GM18505 (cell line): Measurements from ENCODE around the gene MFAP4.

ENCODE experiments used
- ATAC-seq: cut with Tn5 transposase; IDR thresholded peaks from one replicate; pipeline ENCODE4 v1.9.1; 2021; ENCODE audit not compliant: unreplicated experiment
- POLR2A ChIP-seq: IDR thresholded peaks from 4 replicates; pipeline ENCODE4 v1.6.1; 2011; ENCODE audit warnings: borderline replicate concordance; ENCODE audit not compliant: insufficient read depth, insufficient read length; ENCODE audit errors: extremely low read depth

MFAP4 gene

GRCh38 chr17:19404264-19404663 is 17.3 kb upstream of the MFAP4 start:
- no peak for ATAC-seq
- no peak for TF ChIP-seq POLR2A

DNA sequence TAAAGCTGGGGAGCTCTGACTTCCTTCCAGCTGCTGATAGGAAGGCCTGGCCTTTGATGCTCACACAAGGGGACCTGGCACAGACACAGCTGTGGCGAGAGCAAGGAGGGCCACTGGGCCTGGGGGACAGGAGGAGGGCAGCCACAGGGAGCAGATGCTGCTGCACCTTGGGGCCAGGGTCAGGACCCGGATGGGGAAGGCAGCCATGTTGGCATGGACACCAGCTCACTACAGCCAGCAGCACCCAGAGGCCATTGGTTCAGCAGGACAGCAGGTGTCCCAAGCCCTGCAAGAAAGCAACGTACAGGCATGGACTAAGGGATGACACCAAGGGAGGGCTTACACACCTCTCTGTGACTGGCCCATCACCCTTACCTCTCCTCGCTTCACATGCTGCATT is 16.0 kb upstream of the MFAP4 start:
- ATAC-seq = no peak
- no peak for TF ChIP-seq POLR2A

- ATAC-seq = no peak
- TF ChIP-seq POLR2A = no peak
These were observed 15.2 kb upstream of the MFAP4 start for GRCh38 chr17:19402171-19402570.

DNA sequence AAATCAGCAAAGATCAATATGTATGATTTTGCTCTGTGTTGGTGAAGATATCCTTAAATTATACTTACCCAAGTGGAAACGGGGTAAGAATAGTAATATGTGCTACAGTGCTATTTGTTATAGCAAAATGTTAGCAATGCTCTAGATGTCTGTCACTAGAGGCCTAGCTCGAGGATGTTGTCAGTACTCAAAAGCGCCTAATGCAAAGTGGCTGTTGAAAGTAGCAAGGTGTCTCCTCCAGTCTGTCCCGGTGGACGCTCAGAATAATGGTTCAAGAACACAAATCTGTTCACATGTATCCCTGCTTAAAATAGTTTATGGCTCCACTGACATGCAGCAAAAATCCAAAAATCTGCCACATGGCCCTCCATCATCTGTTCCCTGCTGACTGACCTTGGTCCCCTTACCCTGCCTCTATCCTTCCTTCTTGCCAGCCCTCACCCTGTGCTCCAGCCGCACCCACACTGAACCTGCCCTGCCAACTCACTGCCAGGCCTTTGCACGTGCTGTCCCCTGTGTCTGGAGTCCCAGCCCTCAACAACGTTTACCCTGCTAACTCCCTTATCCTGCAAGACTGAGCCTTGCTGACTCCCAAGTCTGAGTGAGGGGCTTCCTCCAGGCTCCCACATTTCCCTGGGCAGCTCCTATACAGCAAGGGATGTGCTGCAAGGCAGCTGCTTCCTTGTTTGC is 14.5 kb upstream of the MFAP4 start:
- ATAC-seq = no peak
- no peak for TF ChIP-seq POLR2A

DNA sequence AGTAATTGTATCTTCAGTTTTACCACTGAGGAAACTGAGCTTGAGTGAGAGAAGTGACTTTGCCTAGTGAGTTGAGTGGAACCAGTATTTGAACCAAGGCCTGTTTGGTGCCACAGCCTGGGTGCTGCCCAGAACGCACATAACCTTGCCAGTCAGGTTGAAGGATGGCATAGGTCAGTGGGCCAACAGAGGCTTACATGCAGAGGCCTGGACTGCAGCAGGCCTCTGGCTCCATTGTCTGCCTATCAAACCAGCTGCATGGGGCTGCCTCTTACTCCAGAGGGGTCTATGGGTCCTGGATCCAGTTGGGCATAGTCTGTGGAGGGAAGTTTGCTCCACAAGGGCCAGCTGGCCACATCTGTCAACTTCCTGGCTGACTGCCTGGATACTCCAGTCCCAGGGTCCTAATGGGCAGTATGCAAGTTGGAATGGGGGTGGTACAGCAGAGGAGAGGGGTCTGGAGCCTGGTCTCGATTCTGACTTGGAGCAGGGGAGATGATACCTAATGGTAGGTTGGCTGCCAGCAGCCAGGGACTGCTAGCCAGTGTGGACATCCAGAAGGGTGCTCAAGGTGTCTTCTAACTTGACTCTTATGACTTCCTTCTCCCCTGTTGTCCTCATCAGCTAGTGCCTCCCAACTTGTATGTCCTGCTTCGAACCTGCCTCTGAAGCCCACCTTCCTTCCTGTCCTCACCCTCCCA is 12.9 kb upstream of the MFAP4 start:
- no peak for TF ChIP-seq POLR2A

GRCh38 chr17:19398301-19399181 is 11.6 kb upstream of the MFAP4 start:
- ATAC-seq = no peak
- TF ChIP-seq POLR2A = no peak

More for the DNA sequence above, 12.9 kb upstream of the MFAP4 start:
- no peak for ATAC-seq

GRCh38 chr17:19397556-19398041 is 10.6 kb upstream of the MFAP4 start:
- TF ChIP-seq POLR2A = no peak
- ATAC-seq = no peak

DNA sequence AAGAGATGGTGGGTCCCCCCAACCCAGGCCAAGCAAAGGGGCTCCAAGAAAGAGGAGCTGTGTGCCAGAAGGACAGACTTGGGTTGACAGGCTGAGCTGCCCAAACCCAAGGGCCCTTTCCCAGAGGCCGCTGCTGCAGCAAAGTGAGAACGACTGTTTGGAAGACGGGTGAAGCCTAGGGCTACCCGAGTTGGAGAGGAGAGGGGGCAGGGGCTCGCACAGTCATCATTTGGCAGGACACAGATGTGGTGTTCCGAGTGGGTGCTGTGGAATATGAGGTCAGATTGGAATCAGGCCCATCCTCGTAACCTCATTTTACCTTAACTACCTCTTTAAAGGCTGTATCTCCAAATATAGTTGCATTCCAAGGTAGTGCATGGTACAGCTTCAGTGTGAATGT is 5.3 kb upstream of the MFAP4 start:
- TF ChIP-seq POLR2A = no peak
- ATAC-seq = no peak

GRCh38 chr17:19391432-19391831 is 4.4 kb upstream of the MFAP4 start:
- ATAC-seq = no peak
- TF ChIP-seq POLR2A = no peak

- no peak for ATAC-seq
- no peak for TF ChIP-seq POLR2A
These were observed 4.0 kb upstream of the MFAP4 start for GRCh38 chr17:19390951-19391350.

GRCh38 chr17:19388791-19389785 is 2.1 kb upstream of the MFAP4 start:
- TF ChIP-seq POLR2A = no peak
- no peak for ATAC-seq

DNA sequence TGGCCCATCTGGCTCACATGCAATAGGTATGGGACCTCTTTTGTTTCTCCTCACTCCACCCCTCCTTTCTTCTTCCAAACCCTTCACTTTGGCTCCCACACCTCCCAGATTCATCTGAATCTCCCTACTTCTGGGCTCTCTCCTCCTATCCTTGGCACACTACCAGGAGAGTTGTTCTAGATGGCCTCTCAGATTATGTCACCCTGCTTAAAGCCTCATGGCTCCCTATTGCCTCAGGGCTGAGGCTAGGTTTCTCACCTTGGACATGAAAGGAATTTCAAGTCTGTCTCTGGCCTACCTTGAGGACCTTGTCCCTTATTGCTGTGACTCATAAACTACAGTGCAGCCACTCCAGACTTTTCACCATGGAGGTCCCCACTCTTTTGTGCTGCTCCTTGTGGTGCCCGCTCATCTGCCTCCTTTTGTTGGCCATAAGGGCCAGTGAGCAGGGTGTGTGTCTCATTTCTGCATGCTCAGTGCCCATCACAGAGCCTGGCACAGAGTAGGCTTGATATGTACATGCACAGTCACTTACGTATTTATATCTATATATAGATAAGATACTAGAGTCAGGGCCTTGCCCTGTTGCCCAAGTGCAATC is 1.0 kb upstream of the MFAP4 start:
- no peak for TF ChIP-seq POLR2A
- no peak for ATAC-seq
